Upper lobe of left lung (tissue), 6 donors: ENCODE data around the gene AMIGO3. TPM values are rescaled to one million over a fixed set of nuclear protein-coding genes. Genes with fewer than 3 reads are reported as not detected.

Experiments
- ATAC-seq, 2 donors: fragments of 200-7000 bp; cut with Tn5 transposase; one replicate each; pipeline ENCODE4 v1.9.1; 2022; ENCODE audit warnings: mild to moderate bottlenecking in 2 of 2, moderate library complexity in 2 of 2; ENCODE audit not compliant: low FRiP score in 2 of 2
- DNase-seq, 2 donors: peaks; one replicate each; pipeline ENCODE4 v3.0.0-alpha.2; 2019 to 2020
- H3K27ac ChIP-seq, 4 donors: fragments of 200-600 bp; sonication (generic); one replicate each; pipeline ENCODE4 v1.5.1; 2016 to 2019
- H3K27me3 ChIP-seq, 4 donors: fragments of 200-600 bp; sonication (generic); one replicate each; pipeline ENCODE4 v1.5.1; 2017 to 2019
- H3K36me3 ChIP-seq, 4 donors: fragments of 200-600 bp; sonication (generic); one replicate each; pipeline ENCODE4 v1.5.1; 2016 to 2019
- H3K4me1 ChIP-seq, 4 donors: fragments of 200-600 bp; sonication (generic); one replicate each; pipeline ENCODE4 v1.5.1; 2018 to 2019
- H3K4me3 ChIP-seq, 4 donors: fragments of 200-600 bp; sonication (generic); one replicate each; pipeline ENCODE4 v1.5.1; 2017 to 2019; ENCODE audit warnings: mild to moderate bottlenecking in 2 of 4, moderate library complexity in 1 of 4
- H3K9me3 ChIP-seq, 4 donors: fragments of 200-600 bp; sonication (generic); one replicate each; pipeline ENCODE4 v1.5.1; 2018 to 2019
- EP300 ChIP-seq, 4 donors: sonication (generic); formaldehyde crosslinking; IDR thresholded peaks; one replicate each; pipeline ENCODE4 v1.5.1; 2017; ENCODE audit warnings: antibody characterized with exemption in 4 of 4, control low read depth in 2 of 4
- POLR2A ChIP-seq, 4 donors: fragments of 450-650 bp; IDR thresholded peaks; one replicate each; pipeline ENCODE4 v1.5.1; 2016 to 2017; ENCODE audit warnings: antibody characterized with exemption in 4 of 4, mild to moderate bottlenecking in 2 of 4
- POLR2AphosphoS5 ChIP-seq, 2 donors: sonication (generic); formaldehyde crosslinking; IDR thresholded peaks; one replicate each; pipeline ENCODE4 v1.5.1; 2017; ENCODE audit warnings: antibody characterized with exemption in 2 of 2
- WGBS, 2 donors: methylation state at CpG; one replicate each; pipeline ENCODE4 v1.1.5; 2017 to 2018; 5-methylcytosine and 5-hydroxymethylcytosine counted together
- total RNA-seq, 6 donors: library from RNA; depleted of rRNA in 4 of 6; stranded (reverse); fragments of >200 nt in 4 of 6; gene quantifications; one replicate each; pipeline versions ENCODE4 v1.1.0 to v1.2.1, GENCODE V29; 2016 to 2021
- TF ChIP-seq, protein P1 (sequence below), 6 experiments: fragments of 450-650 bp in 4 of 6; fragments of 200-600 bp in 2 of 6; sonication (generic) in 2 of 6; IDR thresholded peaks; one replicate each; pipeline ENCODE4 v1.5.1; 2016 to 2019; ENCODE audit warnings: antibody characterized with exemption in 6 of 6
- donor health status: DM: no; HTN: no; CAD: no; lungs with moderate emphysema.
- donor health status: DM: no; HTN: yes; CAD: no; lungs with severe emphysema.

The AMIGO3 gene
- total RNA-seq, 6 donors from 2014 or later = 0.13 to 3.2 (median 1.9) TPM

GRCh38 chr3:49671291-49672288, 47.9 kb downstream of the AMIGO3 start:
- Histone ChIP-seq H3K4me1 (peaks cover 14 to 31% (median 16%) of the 10 kb centered on the region in 4 donors), H3K27me3 (no peaks in the 10 kb centered on the region), H3K9me3 (no peaks in the 10 kb centered on the region), H3K36me3 (peaks cover 0 to 11% (median 6%) of the 10 kb centered on the region in 4 donors), H3K27ac (no peak overlapping the region), H3K4me3 (no peak overlapping the region)
- DNase-seq = peak in 1 of 2 donors; percentile 77
- WGBS, 2 donors = 43 to 51% methylated on average over 11 of the region's 11 CpGs
- TF ChIP-seq, protein P1, sequence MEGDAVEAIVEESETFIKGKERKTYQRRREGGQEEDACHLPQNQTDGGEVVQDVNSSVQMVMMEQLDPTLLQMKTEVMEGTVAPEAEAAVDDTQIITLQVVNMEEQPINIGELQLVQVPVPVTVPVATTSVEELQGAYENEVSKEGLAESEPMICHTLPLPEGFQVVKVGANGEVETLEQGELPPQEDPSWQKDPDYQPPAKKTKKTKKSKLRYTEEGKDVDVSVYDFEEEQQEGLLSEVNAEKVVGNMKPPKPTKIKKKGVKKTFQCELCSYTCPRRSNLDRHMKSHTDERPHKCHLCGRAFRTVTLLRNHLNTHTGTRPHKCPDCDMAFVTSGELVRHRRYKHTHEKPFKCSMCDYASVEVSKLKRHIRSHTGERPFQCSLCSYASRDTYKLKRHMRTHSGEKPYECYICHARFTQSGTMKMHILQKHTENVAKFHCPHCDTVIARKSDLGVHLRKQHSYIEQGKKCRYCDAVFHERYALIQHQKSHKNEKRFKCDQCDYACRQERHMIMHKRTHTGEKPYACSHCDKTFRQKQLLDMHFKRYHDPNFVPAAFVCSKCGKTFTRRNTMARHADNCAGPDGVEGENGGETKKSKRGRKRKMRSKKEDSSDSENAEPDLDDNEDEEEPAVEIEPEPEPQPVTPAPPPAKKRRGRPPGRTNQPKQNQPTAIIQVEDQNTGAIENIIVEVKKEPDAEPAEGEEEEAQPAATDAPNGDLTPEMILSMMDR (IDR thresholded peaks at IDR 0.05) = peak; percentile 74 to 89 (median 82)
- no peak for TF ChIP-seq POLR2A (IDR thresholded peaks at IDR 0.05)
- ATAC-seq = no peak

GRCh38 chr3:49670940-49671290, 48.6 kb downstream of the AMIGO3 start:
- H3K27ac ChIP-seq = no peak overlapping the region
- no peaks in the 10 kb centered on the region for H3K9me3 ChIP-seq
- no peak for DNase-seq
- H3K4me1 ChIP-seq = peaks cover 14 to 28% (median 16%) of the 10 kb centered on the region in 4 donors
- TF ChIP-seq POLR2AphosphoS5 (IDR thresholded peaks at IDR 0.05) = no peak
- TF ChIP-seq, protein P1 (IDR thresholded peaks at IDR 0.05) = no peak
- no peak for TF ChIP-seq POLR2A (IDR thresholded peaks at IDR 0.05)
- TF ChIP-seq EP300 (IDR thresholded peaks at IDR 0.05) = no peak
- peaks cover 0 to 4% (median under 1%) of the 10 kb centered on the region in 4 donors for H3K36me3 ChIP-seq
- no peaks in the 10 kb centered on the region for H3K27me3 ChIP-seq
- no peak overlapping the region for H3K4me3 ChIP-seq
- no peak for ATAC-seq
- WGBS, 2 donors = 65 to 80% methylated on average over 6 of the region's 6 CpGs

GRCh38 chr3:49669352-49669751, 50.1 kb downstream of the AMIGO3 start:
- ATAC-seq = no peak
- H3K9me3 ChIP-seq = no peaks in the 10 kb centered on the region
- H3K36me3 ChIP-seq = no peaks in the 10 kb centered on the region

DNA sequence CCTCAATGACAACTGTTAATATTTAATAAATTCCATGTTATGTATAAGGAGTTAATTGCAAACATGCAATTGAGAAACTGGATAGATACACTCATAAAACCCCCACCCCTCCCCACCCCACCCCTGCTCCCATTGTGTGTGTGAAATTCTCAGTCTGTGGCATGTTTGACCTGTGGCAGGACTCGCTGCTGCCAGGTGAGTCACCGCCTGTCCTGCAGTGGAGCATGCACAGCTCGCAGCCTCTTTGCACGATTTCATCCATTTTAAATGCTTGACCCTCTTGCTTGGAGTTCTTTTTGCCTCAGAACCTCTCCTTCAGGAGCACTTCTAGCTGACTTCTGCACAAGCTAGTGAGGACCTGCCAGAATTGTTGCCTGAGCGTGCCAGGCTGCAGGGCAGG, 50.6 kb downstream of the AMIGO3 start:
- TF ChIP-seq EP300 (IDR thresholded peaks at IDR 0.05) (no peak), POLR2A (IDR thresholded peaks at IDR 0.05) (no peak), POLR2AphosphoS5 (IDR thresholded peaks at IDR 0.05) (no peak)
- H3K4me3 ChIP-seq = no peak overlapping the region
- no peak overlapping the region for H3K27ac ChIP-seq
- no peaks in the 10 kb centered on the region for H3K27me3 ChIP-seq
- 46 to 58% methylated on average over 5 of the region's 5 CpGs for WGBS, 2 donors
- no peaks in the 10 kb centered on the region for H3K9me3 ChIP-seq
- DNase-seq = no peak
- H3K36me3 ChIP-seq = no peaks in the 10 kb centered on the region
- H3K4me1 ChIP-seq = peaks cover 5 to 11% (median 6%) of the 10 kb centered on the region in 4 donors
- ATAC-seq = no peak

More at GRCh38 chr3:49669352-49669751, 50.1 kb downstream of the AMIGO3 start:
- Histone ChIP-seq H3K4me3 (no peak overlapping the region), H3K27ac (no peak overlapping the region), H3K4me1 (peaks cover 5 to 12% (median 6%) of the 10 kb centered on the region in 4 donors), H3K27me3 (no peaks in the 10 kb centered on the region)
- TF ChIP-seq EP300 (IDR thresholded peaks at IDR 0.05) (no peak), POLR2A (IDR thresholded peaks at IDR 0.05) (no peak), POLR2AphosphoS5 (IDR thresholded peaks at IDR 0.05) (no peak)
- TF ChIP-seq, protein P1 (IDR thresholded peaks at IDR 0.05) = no peak
- WGBS, 2 donors = 70% methylated on average over 3 of the region's 3 CpGs; no CpG with 5 or more reads in 1 of the 2 donors
- no peak for DNase-seq

- TF ChIP-seq POLR2AphosphoS5 (IDR thresholded peaks at IDR 0.05) (no peak), POLR2A (IDR thresholded peaks at IDR 0.05) (no peak), EP300 (IDR thresholded peaks at IDR 0.05) (no peak)
- TF ChIP-seq, protein P1 (IDR thresholded peaks at IDR 0.05) = no peak
- H3K36me3 ChIP-seq = no peaks in the 10 kb centered on the region
- H3K4me1 ChIP-seq = peaks cover 4 to 10% (median 4%) of the 10 kb centered on the region in 4 donors
- DNase-seq (no peak), ATAC-seq (no peak)
- H3K9me3 ChIP-seq = no peaks in the 10 kb centered on the region
- H3K4me3 ChIP-seq = no peak overlapping the region
- 31 to 38% methylated on average over 2 to 5 of the region's 5 CpGs for WGBS, 2 donors
- no peaks in the 10 kb centered on the region for H3K27me3 ChIP-seq
- no peak overlapping the region for H3K27ac ChIP-seq
Measured at GRCh38 chr3:49668414-49668797, 51.1 kb downstream of the AMIGO3 start.
